Hepatic stellate cell (primary cell): ENCODE data around the gene PHF14.

ENCODE experiments used
- DNase-seq: peaks from one replicate; pipeline ENCODE4 v3.0.0; 2011; ENCODE audit warnings: low spot score

Gene PHF14

DNA sequence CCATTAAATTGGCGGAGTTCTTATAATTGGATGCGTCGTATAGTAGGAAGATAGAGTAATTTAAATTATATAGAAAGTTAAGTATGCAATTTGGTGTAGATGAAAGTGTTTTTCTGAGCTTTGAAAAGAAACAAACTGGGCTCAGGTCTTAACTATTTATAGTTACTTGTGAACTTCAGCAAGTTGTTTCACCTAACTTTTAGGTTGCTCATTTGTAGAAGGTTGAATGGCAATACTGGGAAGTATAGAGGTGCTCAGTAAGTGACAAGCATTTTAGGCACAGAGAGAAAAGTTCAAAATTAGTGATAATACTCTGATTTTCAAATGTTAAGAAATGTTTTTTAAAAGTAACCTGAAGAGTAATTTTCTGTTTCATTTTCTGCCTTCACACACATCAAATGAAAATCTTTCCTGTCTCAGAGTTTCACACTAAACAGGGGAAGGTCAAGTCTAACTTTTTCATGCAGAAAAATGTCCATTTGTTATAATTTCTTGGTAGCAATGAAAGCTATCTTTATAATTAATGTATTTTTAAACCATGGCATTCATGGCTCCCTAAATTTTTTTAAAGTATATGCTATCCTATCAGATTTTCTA, 146.5 kb downstream of the PHF14 start:
- DNase-seq, result no peak

DNA sequence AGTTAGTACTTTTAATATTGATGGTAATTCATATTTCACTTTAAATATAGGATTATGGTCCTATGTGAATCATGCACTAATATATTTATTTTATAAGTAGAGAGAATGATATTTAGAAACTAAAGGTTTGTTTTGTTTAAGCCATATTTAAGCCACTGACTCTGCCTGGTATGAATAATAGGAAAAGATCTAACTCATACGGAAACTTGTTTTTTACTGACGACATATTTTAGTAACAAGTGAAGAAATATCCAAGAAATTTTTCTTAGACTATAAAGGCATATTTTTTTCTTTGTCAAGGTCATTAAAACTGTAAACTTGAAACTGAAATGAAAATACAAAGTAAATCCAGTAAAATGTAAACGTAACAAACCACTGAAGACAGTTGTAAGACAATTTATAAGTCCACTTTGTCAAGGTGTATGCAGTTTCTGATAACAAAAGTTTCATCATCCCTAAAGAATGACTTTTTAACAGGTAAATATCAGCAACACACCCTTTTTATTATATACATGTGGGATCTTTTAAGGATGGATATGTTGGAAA, 147.1 kb downstream of the PHF14 start:
- no peak for DNase-seq

DNA sequence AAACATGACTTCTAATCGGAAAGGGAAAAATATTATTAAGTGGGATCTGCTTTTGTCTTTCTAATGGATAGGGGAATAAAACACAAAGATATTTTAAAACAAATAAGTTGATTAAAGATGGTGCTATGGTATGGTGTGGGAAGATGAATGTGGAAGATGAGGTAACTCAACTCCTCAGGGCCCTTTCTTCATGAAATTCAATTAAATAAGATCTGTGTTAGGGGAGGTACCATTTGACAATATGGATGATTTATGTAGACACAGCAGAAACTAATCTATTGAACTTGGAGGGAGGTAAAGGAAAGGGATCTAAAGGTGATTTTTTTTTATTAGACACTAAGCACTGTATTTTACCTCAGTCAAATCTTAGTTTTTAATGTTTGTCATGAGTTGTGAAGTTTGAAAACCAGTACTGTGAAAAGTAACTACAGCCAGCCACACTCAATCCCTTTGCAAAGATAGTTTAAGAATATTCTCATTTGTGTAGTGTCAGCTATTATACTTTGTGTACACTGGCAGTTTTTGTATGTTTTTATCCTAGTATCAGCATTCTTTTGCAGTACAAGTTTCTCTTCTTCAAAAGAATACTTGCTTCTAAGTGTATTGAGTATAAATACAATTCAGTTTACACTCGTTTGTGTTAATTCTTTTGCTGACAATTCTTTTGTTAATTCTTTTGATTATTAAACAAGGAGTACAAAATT, 151.3 kb downstream of the PHF14 start:
- DNase-seq, result no peak

DNA sequence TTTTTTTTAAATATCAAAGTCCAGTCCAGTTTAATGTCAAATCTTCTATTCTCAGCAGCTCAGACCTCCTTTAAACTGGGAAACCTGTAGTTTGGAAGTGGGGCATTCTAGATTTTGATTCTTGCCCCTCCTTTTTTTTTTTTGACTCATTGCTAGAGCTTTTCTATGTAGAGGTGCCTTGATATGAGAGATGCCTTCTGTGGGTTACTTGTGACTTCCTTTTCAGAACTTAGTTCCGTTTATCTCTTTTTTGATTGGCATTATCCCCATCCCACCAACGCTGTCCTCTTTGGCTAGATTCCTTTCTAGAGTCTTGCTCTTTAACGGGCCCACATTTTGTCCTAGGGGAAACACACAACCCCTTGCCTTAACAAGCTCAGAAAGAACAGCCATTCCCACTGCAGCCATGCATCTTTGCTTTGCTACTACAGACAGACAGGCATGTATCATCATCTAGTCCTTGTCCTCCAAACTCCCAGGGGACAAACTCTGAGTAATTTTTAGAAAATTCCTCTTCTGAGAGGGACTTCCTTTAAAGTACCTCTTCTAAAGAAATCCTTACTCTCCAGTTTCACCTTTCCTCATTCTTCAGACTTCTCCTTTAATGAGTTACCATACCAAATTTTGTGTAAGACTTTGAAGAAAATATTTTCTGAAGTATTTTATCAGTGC, 153.6 kb downstream of the PHF14 start:
- DNase-seq, result no peak

DNA sequence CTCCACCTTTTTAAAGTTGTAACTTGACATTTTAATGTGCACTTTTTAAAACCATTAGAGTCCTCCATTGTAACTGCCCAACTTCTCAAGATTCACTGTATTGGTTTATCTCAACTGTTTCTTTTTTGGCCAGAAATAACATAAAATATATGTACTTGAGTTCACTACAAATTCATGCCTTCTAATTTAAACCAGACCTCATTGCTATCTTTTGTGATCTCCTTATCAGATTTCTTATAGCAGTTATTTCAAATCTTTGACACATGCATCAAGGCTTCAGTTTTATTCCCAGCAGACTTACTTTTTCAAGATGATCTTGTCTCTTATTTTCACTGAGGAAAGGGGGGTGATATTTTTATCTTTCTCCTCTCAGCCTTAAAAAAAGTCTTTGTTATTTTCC, 154.3 kb downstream of the PHF14 start:
- no peak for DNase-seq

DNA sequence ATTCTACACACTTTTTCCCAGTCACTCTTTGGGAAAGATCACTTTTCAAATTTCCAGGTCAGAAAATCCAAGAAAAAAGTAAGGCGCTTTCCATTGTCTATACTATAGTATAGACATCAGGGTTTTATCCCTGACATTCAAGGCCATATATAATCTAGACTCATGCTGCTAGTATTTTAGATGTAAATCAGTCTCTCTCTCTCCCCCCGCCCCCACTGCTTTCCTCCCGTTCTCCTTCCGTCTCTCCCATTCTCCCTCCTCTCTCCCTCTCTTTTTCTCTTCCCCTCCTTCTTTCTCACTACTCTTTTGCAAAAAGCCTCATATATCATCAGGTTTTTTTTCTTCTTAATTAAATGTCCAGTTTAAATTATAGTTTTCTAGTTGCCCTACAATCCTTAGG, 154.8 kb downstream of the PHF14 start:
- DNase-seq, result no peak

DNA sequence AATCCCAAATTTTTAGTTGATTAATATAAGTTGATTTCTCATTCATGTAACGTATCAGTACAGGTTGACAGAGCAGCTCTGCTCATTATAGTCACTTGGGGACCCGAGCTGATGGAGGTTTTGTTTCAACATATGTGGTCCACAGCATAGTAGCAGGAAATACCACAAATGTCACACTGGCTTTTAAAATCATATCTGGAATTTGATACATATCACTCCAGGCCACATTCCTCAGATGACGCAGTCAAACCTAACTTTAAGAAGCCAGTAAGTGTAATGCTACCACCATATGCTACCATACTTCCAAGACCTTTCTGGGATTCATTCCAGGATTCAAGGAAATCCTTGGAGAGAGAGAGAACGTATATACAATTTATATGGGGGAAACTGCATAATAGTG, 156.3 kb downstream of the PHF14 start:
- DNase-seq, result peak; percentile 2

DNA sequence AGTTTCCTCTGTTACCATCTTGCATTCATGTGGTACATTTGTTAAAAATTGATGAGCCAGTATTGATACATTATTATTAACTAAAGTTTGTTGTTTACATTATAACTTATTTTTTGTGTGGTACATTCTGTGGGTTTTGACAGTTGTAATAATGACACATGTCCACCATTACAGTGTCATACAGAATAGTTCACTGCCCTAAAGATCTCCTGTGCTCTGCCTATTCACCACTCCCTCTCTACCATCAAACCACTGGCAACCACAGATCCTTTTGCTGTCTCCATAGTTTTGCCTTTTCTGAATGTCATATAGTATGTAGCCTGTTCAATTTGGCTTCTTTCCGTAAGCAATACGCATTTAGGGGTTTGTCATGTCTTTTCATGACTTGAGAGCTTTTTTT, 156.9 kb downstream of the PHF14 start:
- DNase-seq, result no peak

DNA sequence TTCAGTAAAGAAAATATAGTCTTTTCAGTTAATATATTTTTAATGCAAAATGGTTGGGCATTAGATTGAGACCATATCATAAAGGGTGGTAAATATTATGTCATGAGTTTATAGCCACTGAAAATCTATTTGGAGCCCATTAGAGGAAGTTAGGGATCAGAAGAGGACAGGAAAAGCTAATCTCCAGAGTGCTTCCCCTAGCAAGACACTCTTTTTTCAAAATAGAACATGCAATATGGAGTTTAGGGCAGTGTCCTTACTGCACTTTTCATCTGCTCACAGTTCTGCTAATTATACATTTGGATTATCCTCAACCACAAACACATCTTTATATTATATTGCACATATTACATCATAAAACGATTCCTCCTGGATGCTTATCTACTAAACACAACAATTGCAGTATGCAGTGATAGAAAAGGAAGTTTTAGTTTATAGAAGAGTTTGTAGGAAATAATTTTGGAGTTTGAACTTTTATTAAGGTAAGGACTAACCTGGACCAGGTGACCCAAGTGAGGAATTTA, 159.8 kb downstream of the PHF14 start:
- no peak for DNase-seq

DNA sequence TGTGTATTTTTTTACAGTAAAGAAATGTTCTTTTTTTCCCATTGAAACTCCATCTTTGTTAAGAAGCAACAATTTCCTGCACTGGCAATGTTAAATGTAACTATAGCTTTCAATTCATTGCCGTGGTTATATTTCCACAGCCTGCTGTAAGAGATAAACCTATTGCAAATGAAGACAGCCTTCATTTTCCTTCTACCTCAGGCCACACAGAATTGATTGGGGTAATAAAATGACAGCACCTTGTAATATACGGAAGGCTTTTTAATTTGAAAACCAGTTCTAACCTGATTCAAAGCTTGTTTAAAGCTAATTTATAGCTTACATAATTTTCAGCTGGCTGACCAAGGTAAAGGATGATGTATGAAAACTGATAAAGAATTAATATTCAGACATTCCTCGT, 161.9 kb downstream of the PHF14 start:
- no peak for DNase-seq

DNA sequence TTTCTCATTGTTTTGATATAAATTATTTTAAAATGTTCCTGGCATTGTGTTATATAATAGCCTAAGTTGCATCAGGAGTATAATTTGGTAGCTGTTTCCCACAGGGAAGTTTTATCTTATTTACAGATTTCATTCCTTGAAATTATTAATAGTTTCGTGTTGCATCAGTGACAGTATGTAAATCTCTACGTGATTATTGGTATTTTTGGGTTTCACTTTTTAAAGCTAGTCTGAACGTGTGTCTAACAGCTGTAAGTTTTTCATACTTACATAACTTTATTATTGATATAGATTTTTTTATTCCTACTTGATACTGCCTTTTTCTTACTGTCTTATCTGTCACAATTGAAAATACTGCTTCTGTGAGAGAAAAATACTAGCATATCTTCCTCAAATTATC, 167.9 kb downstream of the PHF14 start:
- DNase-seq, result no peak

DNA sequence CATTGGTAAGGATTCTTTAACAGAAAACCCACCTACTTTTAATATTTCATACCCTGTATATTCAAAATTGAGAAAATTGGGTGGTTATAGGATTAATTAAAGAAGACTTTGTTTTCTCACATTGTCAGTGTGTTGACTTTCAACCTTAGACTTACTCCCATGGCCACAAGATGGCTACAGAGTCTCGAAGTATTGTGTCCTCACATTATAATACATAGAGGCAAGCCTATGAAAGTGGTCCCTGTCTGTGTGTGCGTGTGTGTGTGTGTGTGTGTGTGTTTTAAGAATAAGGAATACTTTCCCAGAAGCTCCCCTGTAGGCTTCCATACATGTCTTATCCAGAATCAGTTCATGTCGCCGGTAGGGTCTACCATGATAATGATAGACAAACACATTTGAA, 180.0 kb downstream of the PHF14 start:
- DNase-seq, result no peak

DNA sequence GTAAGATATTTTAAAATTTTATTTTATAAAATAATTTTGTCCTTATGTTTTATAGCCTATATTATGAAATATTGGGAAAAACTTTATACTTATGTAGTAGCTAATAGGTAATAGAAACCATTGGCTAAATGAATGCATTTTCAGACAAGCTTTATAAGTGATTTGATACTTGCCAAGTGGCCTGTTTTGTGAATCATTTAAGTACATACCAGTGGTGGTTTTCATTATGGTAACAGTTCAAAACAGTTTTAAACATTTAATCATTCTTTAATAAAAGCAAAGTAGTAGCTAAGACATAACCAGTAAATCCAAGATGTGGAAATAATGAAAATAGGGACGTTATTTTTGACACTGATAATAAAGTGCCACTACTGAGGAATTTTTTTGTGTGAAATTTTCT, 182.2 kb downstream of the PHF14 start:
- no peak for DNase-seq

DNA sequence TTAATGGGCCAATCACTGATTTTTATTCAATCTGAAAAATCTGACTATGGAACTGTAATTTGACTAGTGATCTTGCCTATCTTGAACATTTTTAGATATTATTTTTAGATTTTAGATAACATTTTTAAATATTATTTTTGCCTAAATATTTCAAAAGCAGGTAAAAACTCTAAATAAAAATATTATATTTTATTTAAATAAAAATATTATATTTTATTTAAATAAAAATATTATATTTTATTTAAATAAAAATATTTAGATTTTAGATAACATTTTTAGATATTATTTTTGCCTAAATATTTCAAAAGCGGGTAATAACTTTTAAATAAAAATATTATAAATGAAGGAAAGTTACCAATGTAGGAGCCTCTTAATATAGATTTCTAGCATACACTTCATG, 187.8 kb downstream of the PHF14 start:
- DNase-seq, result no peak

DNA sequence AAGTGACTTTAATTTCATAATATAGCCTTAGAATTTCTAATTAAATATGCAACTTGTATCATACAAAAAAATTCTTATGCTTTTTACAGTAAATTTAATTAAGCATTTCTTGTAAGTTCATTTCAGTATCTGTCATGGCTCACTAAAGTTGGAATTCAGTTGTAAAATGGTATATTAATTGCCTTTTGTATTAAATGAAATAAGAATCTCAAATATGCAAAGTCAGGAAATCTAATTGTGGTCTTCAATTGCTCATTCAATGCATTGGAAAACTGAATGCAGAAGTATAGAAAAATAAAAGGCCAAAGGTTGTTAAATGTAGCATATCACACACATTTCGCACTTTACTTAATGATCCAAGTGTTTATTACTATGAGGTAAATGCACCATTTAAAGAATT, 189.5 kb downstream of the PHF14 start:
- DNase-seq, result no peak

DNA sequence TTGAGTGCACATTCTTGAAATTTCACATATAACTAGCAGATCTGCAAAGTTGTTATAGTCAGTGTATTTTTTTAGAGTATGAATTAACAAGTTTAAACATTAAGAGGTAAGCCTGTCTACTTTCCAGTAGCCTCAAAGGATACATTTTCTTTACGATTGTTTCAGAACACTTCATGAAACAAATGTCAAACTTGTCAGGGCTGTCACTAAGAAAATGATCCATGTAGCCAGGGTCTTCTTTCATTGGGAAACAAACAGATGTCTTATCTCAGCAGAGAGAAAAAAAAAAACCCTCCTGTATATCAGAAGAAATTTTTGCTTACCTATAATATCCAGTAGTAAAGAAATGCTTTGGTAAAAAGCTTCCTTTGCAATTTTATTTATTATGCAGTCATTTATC, 192.4 kb downstream of the PHF14 start:
- DNase-seq, result no peak

DNA sequence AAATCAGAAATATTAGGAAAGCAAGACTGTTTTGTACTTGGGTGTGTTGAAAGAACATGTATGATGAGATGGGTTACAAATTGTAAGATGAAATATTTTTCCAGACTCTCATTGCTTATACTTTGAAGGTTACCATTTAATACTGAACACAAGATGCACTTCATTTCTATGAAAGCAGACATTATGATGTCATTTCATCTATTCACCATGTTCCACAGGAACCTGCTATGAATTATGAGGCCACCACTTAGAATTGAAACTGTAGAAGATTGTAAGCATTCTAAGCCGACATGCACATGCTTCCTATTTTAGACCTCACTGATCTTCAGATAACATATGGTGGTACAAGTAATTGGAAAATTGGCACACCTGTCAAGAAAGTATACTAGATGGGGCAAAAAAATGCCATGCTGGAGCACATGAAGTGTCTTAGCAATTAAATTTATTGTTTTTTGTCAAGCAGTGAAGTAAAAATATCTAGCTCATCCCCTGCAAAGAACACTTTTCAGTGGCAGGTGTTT, 195.0 kb downstream of the PHF14 start:
- no peak for DNase-seq

DNA sequence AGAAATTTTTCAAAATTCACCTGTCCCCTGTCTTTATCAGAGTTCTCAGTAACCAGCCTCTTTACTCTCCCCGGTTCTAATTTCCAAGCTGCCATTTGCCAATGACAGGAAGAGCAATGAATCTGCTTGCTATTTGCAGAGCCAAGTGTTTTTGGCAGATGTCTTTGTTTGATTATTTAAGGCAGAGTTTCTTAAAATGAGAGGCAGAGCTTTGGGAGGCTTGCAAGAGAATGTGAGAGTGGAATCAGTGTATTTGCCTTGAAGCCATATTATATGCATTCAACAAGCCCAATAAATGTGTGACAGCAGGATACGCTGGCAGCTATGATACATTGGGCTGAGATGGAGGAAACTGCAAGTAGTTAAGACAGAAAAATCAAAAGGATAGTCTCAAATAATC, 196.5 kb downstream of the PHF14 start:
- no peak for DNase-seq

DNA sequence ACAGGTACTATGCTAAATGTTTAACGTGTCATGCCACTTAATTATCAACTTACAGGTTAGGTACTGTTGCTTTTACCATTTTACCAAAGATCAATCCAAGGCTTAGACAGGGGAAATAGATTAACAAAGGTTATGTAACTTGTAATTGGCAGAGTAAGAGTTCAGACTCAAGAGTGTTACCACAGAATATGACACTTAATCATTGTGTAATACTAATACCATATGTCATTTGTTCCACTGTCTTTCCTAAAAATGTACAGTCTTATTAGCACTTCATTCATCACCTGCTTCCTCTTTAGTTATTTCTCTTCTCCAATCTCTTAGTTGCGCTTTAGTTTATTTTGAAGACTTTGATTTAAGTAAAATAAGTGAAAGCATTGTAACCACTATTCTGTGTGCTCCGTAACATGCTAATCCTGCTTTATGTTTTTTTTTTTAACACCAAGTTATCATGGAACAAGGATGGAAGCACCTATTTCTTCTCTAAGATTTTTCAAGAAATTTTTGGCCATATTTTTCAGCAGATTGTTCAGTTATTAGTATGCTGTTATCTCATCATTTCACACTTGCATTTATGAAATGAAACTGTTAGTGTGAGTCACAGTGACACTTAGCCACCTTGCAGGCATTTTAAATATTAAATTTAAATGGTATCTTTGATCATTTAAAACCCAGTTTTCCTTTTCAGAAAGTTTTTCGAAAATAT, 197.3 kb downstream of the PHF14 start:
- DNase-seq, result no peak

DNA sequence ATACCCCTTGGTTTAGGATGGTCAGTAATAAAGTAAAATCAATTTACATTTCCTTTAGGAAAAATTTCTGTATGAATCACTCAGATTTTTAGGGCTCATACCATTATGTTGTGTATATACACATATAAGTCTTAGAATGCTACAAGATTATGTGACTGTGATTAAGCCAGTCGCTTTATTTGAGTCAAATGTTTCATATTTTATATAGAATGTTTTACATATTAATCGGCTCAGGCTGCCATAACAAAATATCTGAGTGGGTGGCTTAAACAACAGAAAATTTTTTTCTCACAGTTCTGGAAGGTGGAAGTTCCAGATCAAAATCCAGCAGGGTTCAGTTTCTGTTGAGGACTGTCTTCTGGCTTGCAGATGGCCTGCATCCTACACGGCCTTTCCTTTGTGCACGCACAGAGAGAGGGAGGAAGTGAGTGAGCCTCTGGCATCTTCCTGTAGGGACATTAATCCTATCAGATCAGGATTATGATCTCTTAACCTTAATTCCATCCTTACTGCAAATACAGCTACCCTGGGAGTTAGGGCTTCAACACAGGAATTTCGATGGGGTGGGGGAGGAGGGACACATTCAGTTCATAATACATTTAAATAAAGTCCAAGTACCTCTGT, 198.0 kb downstream of the PHF14 start:
- DNase-seq, result no peak

DNA sequence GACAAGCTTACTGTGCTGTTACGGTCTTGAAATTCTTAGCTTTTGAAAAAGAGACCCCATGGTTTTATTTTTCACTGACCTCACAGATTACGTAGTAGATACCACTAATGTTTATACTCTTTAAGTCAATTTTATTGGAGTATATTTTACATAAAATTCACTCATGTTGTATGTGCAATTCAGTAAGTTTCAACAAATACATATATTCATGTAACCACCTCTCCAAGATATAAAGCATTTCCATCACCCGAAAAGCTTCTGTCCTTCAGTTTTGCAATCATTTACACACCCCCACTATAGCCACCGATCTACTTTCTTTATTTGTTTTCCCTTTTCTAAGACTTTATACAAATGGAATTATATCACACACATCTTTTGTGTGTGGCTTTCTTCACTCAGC, 199.2 kb downstream of the PHF14 start:
- DNase-seq, result no peak

DNA sequence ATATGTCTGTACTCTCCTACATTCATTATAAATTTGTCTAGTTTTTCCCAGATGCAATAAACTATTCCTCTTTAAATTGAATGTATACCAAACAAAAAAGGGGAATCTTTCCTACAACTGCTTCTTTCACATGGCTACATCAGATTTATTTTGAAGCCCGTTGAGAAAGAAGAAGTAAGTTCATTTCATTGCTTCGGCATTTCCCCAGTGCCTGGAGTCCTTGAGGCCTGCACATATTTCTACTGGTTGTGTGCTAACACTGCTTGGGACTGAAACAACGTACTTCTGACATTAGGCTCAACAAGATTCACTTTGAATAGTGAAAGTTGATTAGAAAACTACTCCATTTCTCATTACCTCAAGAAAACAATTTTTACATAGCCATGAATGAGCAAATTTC, 201.7 kb downstream of the PHF14 start:
- no peak for DNase-seq
